ENCODE measurements around the gene HIF1A. TPM values are rescaled to one million over a fixed set of nuclear protein-coding genes. Genes with fewer than 3 reads are reported as not detected.
"Not testable (repeated sequence)": the region's sequence is repeated elsewhere in the genome, so short reads cannot be mapped to it uniquely, and the experiment has no call there.

Gene HIF1A
- polyA plus RNA-seq (ENCODE audit: insufficient read length in 12 of 12): 100 to 1,000 TPM in 1 of 12 donors, 10 to 100 TPM in 10, not detected in 1; 47.5 to 182 (median 74.4) TPM
- long read RNA-seq, donor 1, partial matches to known transcripts: 5 of 5 reads
- long read RNA-seq, donor 1, other reads (novel, unspliced or antisense): 0 of 5 reads
- long read RNA-seq, donor 2, transcript HIF1A-202 (15 exons, 3,919 nt): major isoform, 11 of 14 reads
- long read RNA-seq, donor 2, partial matches to known transcripts: 0 of 14 reads
- long read RNA-seq, donor 2, other reads (novel, unspliced or antisense): 0 of 14 reads
- long read RNA-seq, donor 3, partial matches to known transcripts: 0 of 5 reads
- long read RNA-seq, donor 3, other reads (novel, unspliced or antisense): 0 of 5 reads
- long read RNA-seq, donor 4, partial matches to known transcripts: 13 of 15 reads
- long read RNA-seq, donor 4, other reads (novel, unspliced or antisense): 0 of 15 reads
- long read RNA-seq, donor 5, partial matches to known transcripts: 23 of 32 reads
- long read RNA-seq, donor 5, other reads (novel, unspliced or antisense): 0 of 32 reads
- long read RNA-seq, donor 6, partial matches to known transcripts: 13 of 20 reads
- long read RNA-seq, donor 6, other reads (novel, unspliced or antisense): 0 of 20 reads
- long read RNA-seq, donor 7, partial matches to known transcripts: 10 of 16 reads
- long read RNA-seq, donor 7, other reads (novel, unspliced or antisense): 0 of 16 reads
- long read RNA-seq, donor 8, transcript HIF1A-202 (15 exons, 3,919 nt): major isoform, 10 of 19 reads
- long read RNA-seq, donor 8, partial matches to known transcripts: 6 of 19 reads
- long read RNA-seq, donor 8, other reads (novel, unspliced or antisense): 0 of 19 reads
- long read RNA-seq, donor 9, partial matches to known transcripts: 16 of 20 reads
- long read RNA-seq, donor 9, other reads (novel, unspliced or antisense): 0 of 20 reads
- long read RNA-seq, donor 10, partial matches to known transcripts: 24 of 33 reads
- long read RNA-seq, donor 10, other reads (novel, unspliced or antisense): 0 of 33 reads
- long read RNA-seq, donor 11, partial matches to known transcripts: 5 of 13 reads
- long read RNA-seq, donor 11, other reads (novel, unspliced or antisense): 0 of 13 reads

DNA sequence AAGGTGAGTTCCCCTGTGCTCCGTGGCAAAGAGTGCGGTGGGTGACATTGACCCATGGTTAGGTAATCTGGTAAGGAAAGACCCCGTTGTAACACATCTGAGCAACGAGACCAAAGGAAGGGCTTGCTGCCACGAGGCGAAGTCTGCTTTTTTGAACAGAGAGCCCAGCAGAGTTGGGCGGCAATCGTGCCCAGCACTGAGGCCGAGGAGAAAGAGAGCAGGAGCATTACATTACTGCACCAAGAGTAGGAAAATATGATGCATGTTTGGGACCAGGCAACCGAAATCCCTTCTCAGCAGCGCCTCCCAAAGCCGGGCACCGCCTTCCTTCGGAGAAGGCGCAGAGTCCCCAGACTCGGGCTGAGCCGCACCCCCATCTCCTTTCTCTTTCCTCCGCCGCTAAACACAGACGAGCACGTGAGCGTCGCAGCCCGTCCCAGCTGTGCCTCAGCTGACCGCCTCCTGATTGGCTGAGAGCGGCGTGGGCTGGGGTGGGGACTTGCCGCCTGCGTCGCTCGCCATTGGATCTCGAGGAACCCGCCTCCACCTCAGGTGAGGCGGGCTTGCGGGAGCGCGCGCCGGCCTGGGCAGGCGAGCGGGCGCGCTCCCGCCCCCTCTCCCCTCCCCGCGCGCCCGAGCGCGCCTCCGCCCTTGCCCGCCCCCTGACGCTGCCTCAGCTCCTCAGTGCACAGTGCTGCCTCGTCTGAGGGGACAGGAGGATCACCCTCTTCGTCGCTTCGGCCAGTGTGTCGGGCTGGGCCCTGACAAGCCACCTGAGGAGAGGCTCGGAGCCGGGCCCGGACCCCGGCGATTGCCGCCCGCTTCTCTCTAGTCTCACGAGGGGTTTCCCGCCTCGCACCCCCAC, at the start of gene HIF1A:
Gene HIF1A (plus strand): TSS at position 684 of the 865 bp plus-strand sequence. CDS start 292 bp downstream, outside the sequence.
- DNase-seq: peak; percentile 97

DNA sequence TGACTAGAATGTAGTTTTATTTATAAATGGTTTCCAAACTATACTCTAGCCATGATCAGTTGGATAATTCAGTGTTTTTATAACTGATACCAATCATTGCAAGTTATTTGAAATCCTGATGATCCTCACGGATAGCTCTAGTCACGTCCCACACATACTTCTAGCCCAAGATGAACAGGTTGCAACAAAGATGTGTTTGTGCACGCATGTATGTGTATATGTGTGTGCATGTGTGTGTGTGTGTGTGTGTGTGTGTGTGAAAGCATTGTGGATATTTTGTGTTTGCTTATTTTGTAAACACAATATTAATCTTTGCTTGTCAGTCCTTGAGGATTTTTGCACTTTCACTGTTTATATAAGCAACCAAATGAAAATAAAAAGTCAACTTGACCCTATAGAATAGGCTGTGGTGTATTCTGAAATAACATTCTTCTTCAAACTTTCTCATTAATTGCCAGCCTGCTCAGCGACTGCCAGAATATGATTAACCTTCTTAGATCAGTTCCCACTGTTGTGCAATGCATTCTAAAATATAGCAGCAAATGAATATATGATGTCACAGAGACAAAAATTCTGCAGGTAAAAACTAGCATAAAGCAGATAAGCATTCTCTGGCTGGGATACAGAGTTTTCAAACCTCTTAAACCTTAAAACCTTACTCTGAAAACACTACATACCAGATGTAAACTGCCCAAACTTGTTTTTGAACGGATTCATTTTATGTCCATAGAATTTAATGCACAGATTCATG, 48.8 kb upstream of the HIF1A start:
- no peak for DNase-seq

DNA sequence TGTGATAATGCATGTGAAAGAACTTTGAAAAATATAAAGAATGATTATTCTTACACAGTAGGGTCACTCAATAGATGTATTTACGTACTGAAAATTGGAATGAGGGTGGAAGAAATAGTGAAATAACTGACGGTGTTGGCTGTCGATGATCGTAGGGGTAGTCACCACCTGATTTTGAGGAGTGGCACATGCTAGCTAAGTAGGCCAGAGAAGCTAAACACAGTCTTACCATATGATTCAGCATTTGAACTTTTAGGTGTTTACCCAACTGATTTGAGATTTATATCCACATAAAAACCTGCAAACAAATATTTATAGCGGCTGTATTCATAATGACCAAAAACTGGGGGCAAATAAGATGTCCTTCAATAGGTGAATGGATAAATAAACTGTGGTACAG, 47.6 kb upstream of the HIF1A start:
- no peak for DNase-seq

DNA sequence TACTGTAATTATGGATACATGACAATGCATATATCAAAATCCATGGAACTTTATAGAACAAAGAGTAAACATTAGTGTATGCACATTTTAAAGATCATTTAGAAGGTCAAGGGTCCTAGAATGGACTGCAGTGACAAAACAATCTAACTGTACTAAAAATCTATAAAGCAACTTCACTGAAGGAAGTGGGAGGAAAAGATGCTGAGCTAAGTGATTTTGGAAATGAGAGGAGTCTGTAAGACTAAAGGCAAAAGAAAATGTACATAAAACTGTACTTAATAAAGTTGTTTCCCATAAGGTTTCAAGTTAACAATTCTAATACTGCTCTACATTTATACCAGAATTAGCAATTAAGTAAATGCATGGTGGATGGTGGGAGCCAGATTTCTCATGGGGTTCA, 46.9 kb upstream of the HIF1A start:
- no peak for DNase-seq

DNA sequence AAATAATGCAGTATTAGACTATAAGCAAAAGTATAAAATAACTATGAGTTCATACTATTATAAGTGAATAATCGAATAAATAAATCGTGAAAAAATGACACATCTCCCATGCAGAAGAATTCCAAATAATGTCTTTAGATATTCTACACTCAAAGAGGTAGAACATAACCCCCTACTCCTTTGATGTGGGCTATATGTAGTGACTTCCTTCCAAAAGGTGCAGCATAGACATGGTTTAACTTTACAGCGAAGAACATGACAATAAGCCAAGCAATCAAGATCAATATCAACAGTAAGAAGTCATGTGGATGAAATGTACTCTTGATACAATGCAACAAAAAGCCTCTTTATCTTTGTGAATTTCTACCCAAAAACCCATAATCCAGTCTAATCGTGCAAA, 46.0 kb upstream of the HIF1A start:
- no peak for DNase-seq

DNA sequence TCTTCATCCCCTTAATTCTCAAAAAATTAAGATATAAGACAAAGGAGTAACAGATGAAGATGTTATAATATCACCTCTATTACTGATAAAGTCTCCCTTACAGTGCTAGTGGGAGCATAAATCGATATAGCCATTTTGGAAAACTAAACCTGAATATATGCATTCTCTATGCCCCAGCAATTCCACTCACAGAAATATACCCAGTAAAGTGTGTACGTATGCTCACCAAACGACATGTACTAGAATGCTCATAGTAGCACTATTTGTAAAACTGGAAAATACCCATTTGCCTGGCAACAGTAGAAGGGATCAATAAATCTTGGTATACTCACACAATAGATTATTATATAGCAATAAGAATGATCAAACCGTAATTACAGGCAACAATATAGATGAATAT, 44.0 kb upstream of the HIF1A start:
- DNase-seq: no peak

DNA sequence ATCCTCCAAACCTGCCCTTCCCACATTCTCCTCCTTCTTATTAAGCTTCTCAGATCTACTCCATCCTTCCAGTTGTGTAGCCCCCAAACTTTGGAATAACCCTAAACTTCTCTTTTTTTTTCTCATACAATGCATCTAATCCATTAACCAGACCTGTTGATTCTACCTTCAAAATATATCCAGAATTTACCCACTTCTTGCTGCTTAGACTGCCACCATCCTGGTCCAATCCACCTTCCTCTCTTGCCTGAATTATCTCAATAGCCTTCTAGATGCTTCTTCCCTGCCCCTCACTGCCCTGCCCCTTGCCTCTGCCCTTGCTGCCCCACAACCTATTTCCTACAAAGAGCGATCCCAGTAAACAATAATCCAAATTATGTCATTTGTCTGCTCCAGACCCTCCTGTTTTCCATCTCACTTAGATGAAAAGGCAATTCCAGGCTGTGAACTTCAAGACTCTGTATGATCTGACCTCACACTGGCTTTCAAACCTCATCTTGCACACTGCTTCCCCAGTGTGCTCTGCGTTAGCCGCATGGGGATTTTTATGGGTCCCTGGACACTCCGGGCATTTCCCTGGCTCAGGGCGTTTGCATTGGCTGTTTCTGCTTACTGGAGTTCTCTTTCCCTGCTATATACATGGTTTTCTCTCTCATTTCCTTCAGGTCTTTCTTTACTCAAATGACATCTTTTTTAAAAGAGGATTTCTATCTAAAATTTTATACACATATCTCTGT, 42.6 kb upstream of the HIF1A start:
- no peak for DNase-seq

DNA sequence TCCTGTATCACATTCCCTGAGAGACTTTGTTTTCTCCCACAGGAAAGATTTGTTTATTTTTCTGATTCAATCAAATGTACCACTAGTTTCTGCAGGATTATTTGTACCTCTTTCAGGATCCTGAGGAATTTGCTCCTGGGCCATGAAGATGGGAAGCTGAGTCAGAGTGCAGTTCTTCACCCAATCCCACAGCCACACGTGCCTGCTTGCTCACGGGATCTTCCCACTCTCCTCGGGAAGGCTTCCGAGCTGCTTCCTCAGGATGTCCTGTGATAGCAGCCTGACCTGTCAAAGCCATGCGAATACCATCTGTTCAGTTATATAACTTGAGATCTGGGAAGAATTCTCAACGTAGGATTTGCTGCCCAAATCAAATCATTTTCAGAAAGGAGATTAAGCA, 41.8 kb upstream of the HIF1A start:
- no peak for DNase-seq

DNA sequence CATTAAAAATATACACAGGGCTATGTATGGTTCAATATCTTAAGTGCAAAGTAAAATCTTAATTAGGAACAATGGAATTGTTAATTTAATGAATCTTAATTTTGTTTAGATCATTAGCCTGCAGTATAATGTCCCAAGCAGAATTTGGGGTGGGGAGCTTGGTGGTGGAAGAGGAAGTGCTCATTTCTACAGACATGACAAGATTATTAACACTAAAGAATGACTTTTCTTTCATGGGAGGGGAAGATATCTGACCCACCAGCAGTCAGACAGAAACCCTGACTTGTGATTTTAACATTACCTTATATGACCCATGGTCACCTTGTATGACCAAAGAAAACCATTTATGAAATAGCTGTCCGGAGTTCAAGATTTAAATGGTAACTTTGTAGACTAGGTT, 41.3 kb upstream of the HIF1A start:
- DNase-seq: no peak

DNA sequence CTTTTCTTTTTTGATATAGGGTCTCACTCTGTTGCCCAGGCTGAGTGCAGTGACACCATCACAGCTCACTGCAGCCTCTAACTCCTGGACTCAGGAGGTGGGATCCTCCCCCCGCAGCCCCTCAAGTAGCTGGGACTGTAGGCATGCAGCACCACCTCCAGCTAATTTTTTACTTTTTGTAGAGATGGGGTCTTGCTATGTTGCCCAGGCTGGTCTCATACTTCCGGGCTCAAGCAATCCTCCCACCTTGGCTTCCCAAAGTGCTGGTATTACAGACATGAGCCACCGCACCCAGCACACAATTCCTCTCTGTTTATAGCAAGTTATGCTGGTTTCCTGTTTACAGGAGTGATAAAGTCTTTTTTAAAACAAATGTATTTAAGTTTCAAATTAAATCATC, 39.5 kb upstream of the HIF1A start:
- DNase-seq: no peak

DNA sequence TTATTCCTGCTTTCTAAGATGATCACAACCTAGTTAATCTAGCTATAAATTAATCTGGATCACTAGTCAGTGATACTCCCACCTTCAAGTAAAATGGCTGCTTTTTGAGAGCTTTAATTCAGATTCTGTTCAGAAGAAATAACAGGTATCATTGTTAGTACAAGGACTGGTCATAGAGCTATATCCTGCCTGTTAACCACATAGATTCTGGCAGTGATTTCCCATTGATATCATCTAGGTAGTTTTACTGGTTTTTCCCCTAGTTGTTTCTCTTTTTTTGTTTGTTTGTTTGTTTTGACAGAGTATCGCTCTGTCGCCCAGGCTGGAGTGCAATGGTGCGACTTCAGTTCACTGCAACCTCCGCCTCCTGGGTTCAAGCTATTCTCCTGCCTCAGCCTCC, 39.0 kb upstream of the HIF1A start:
- DNase-seq: no peak

DNA sequence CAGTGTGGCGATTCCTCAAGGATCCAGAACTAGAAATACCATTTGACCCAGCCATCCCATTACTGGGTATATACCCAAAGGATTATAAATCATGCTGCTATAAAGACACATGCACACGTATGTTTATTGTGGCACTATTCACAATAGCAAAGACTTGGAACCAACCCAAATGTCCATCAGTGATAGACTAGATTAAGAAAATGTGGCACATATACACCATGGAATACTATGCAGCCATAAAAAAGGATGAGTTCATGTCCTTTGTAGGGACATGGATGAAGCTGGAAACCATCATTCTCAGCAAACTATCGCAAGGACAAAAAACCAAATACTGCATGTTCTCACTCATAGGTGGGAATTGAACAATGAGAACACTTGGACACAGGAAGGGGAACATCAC, 37.2 kb upstream of the HIF1A start:
- not testable (repeated sequence) for DNase-seq

DNA sequence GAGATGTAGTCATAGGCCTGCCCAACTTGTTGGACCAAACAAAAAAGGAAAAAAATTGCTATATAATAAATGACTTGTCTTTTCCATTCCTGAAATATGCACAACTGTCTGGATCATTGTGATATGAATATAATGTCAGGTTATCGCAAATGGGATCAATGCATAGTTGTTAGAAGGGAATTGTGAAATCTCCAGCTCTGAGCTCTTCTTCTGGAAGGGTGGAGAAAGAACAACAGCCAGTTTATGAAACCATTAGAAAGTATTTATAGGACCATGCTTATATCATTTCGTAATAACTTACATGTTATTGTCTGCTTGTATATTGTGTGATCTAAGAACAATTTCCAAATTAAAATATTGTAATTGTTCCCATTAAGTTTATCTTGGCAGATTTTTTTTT, 35.7 kb upstream of the HIF1A start:
- DNase-seq: no peak

DNA sequence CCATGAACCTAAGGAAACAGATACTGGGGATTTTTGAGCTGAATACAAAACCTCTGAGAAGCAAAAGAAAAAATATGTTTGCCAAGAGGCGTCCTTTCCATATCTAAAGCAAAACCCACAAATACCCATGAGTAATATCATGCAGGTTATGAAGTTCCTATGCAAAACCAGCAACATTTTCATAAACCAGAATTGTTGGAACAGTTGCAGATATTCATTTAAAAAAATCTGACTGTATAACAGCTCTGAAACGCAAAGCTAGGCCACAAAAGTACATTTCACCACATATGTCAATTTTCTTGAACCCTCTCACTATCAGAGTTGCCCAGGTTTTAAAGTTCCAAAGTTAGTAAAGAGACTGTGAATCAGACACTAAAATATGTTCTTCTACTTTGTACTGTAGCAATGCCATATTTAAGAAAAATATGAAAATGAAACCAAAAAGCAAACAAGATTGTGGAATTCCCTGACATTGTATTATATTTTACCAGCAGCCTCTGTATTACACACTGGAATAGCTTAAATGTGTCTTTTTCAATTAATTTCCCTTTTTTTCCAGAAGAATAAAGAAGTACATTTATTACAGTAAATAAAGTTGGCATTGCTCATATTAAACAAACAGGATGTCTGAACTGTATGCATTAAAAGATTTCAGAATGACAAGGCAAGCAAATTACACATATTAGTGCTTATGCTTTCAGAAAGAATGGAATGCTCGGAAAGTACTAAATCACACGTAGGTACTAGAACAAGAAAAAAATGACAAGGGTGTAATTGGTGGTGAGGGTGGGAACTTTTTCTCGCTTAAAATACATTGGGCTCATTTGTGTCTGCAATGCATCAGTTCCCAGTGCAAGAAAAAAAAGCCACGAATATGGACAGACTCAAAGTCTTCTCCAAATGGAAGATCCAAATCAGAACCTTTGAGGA, 33.6 kb upstream of the HIF1A start:
- DNase-seq: no peak

DNA sequence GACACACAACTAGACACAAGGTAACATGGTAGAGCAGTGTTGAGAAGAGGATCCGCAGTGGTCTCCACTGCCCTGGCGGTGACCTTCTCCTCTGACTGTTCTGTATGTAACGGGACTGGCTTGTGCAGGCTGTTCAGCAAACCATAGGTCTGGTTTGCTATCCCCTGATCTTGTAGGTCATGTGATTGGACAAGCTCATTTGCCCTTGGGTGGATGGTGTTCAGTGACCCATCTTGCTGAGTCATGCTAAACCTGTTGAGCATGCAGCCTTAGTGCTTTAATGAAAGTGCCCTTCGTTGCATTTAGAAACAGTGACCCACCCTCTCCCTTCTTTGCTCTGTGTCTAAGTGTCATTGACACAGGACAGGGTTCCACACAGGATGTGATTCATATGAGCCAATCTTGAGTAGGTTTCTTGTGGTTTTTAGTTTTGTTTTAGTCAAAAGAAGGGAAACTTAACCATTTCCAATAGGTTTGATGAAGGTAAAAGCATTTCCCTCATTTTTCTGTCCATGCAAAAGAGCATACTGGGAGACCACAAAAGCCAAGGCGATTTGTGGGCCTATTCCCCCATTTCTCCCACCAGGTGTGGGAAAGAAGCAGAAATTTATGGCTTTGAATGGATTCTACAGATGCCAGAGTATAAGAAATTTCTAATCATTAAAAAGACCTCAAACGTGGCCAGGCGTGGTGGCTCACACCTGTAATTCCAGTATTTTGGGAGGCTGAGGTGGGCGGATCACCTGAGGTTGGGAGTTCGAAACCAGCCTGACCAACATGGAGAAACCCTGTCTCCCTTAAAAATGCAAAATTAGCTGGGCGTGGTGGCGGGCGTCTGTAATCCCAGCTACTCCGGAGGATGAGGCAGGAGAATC, 32.6 kb upstream of the HIF1A start:
- no peak for DNase-seq

DNA sequence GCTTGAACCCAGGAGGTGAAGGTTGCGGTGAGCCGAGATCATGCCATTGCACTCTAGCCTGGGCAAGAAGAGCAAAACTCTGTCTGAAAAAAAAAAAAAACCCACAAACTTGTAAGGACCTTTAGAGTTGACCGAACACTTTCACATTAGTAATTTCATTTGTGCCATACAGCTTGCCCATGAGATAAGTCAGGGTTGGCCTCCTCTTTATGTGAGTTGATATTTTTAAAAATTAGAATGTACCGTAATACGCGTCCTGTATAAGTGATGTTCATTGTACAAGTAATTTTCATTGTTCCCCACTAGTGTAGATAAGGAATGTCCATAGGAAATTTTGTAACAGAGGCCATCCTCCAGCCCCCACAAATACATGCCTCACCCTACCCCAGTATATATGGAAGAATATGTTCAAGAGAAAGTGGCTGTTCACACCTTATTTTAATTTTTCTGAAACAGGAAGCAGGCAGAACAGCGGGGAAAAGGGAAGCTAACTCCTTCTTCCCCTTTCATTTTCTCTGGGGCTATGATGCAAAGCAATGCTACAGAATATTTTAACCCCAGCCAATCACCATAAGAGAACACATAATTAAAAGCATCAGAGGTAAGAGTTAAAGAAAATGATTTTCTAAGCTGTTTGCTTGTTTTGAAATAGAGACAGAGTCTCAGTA, 31.9 kb upstream of the HIF1A start:
- DNase-seq: no peak

DNA sequence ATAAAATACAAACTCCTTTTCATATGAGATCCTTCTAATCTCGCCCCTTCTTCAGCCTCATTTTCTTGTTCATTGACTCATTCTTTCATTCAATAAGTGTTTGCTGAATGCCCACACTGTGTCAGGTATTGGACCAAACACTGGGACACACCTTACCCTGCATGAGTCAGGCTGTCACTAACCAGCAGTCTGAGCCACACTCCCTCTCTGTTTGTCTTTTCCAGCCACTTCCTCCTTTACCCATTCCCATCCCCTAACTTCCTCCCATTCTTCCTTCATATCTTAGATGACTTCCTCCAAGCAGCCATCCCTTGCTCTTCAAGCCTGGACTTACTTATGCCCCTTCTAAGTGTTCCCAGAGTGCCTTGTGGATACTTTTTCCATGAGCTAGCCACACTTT, 27.0 kb upstream of the HIF1A start:
- no peak for DNase-seq
